Chondrocyte (in vitro differentiated cells): ENCODE results near the gene HES5. TPM values are rescaled to one million over a fixed set of nuclear protein-coding genes. Genes with fewer than 3 reads are reported as not detected.
A peak's percentile ranks its signal among the peaks of the same experiment; 100 is the strongest.

Experiments
- DNase-seq: peaks from one replicate; pipeline ENCODE4 v3.0.0; 2021; ENCODE audit warnings: mixed read lengths, low spot score
- H3K27ac Mint-ChIP-seq: one replicate; pipeline ENCODE4 v1.8.0; 2021; ENCODE audit warnings: mild to moderate bottlenecking, moderate library complexity, mixed read lengths; ENCODE audit not compliant: unreplicated experiment
- H3K27me3 Mint-ChIP-seq: 2 replicates; pipeline ENCODE4 v1.8.0; 2021; ENCODE audit warnings: low read depth, mixed read lengths
- H3K36me3 Mint-ChIP-seq: 2 replicates; pipeline ENCODE4 v1.8.0; 2021; ENCODE audit warnings: low read depth, mixed read lengths
- H3K4me1 Mint-ChIP-seq: 2 replicates; pipeline ENCODE4 v1.8.0; 2021; ENCODE audit warnings: low read depth, mild to moderate bottlenecking, mixed read lengths
- H3K4me3 Mint-ChIP-seq: one replicate; pipeline ENCODE4 v1.8.0; 2021; ENCODE audit warnings: mild to moderate bottlenecking, moderate library complexity, mixed read lengths; ENCODE audit not compliant: unreplicated experiment
- H3K9me3 Mint-ChIP-seq: 2 replicates; pipeline ENCODE4 v1.8.0; 2021; ENCODE audit warnings: low read depth, mixed read lengths
- CTCF ChIP-seq: fragments of 200-600 bp; sonication (generic); IDR thresholded peaks from 2 replicates; pipeline ENCODE4 v1.5.0; 2021; ENCODE audit warnings: antibody characterized with exemption, mild to moderate bottlenecking, moderate library complexity
- total RNA-seq: library from RNA; stranded (reverse); gene quantifications from 3 replicates; pipeline ENCODE4 v1.2.1, GENCODE V29; 2021

The HES5 gene
- total RNA-seq, 1 donor from 2014 or later, result not detected

GRCh38 chr1:2559509-2560298, 29.6 kb upstream of the HES5 start:
- TF ChIP-seq CTCF, result no peak
- H3K27ac Mint-ChIP-seq, result no peak overlapping the region
- peaks cover 12% of the 10 kb centered on the region for H3K4me1 Mint-ChIP-seq
- H3K9me3 Mint-ChIP-seq, result no peaks in the 10 kb centered on the region
- no peaks in the 10 kb centered on the region for H3K36me3 Mint-ChIP-seq
- no peaks in the 10 kb centered on the region for H3K27me3 Mint-ChIP-seq
- DNase-seq, result no peak
- no peak overlapping the region for H3K4me3 Mint-ChIP-seq

GRCh38 chr1:2558861-2559260, 28.8 kb upstream of the HES5 start:
- Mint-ChIP-seq H3K36me3 (no peaks in the 10 kb centered on the region), H3K4me3 (no peak overlapping the region), H3K9me3 (no peaks in the 10 kb centered on the region), H3K27me3 (no peaks in the 10 kb centered on the region), H3K4me1 (peaks cover 12% of the 10 kb centered on the region), H3K27ac (no peak overlapping the region)
- no peak for DNase-seq
- no peak for TF ChIP-seq CTCF

GRCh38 chr1:2558420-2558819, 28.4 kb upstream of the HES5 start:
- Mint-ChIP-seq H3K4me3 (no peak overlapping the region), H3K4me1 (peaks cover 12% of the 10 kb centered on the region), H3K27me3 (no peaks in the 10 kb centered on the region), H3K9me3 (no peaks in the 10 kb centered on the region), H3K36me3 (no peaks in the 10 kb centered on the region), H3K27ac (no peak overlapping the region)
- DNase-seq, result no peak
- no peak for TF ChIP-seq CTCF

- no peak overlapping the region for H3K4me3 Mint-ChIP-seq
- no peaks in the 10 kb centered on the region for H3K27me3 Mint-ChIP-seq
- TF ChIP-seq CTCF, result no peak
- no peaks in the 10 kb centered on the region for H3K9me3 Mint-ChIP-seq
- H3K27ac Mint-ChIP-seq, result no peak overlapping the region
- no peaks in the 10 kb centered on the region for H3K36me3 Mint-ChIP-seq
- H3K4me1 Mint-ChIP-seq, result peaks cover 12% of the 10 kb centered on the region
- DNase-seq, result no peak
These were observed 27.7 kb upstream of the HES5 start for GRCh38 chr1:2557482-2558400.

GRCh38 chr1:2556678-2557481, 26.8 kb upstream of the HES5 start:
- H3K27me3 Mint-ChIP-seq, result no peaks in the 10 kb centered on the region
- peak overlapping the region; percentile 65 for H3K4me3 Mint-ChIP-seq
- H3K27ac Mint-ChIP-seq, result peak overlapping the region; percentile 6
- no peaks in the 10 kb centered on the region for H3K36me3 Mint-ChIP-seq
- H3K9me3 Mint-ChIP-seq, result no peaks in the 10 kb centered on the region
- H3K4me1 Mint-ChIP-seq, result peaks cover 12% of the 10 kb centered on the region
- no peak for TF ChIP-seq CTCF
- DNase-seq, result no peak
